ENCODE results near the gene SLC38A1.

Gene SLC38A1

GRCh38 chr12:46268583-46269428, at the start of gene SLC38A1:
SLC38A1 (minus strand) TSS chr12:46269043; CDS start chr12:46239800, 29,243 bp downstream.
- TF ChIP-seq EGR1 (IDR thresholded peaks at IDR 0.05) (peak; percentile 8), RAD21 (IDR thresholded peaks at IDR 0.05; ENCODE audit: low read depth) (no peak; the same call in 1 of the 2 replicates), EP300 (IDR thresholded peaks at IDR 0.05; ENCODE audit: borderline replicate concordance) (peak; percentile 15; the same call in 1 of the 2 replicates), CREB1 (IDR thresholded peaks at IDR 0.05; ENCODE audit: low read depth) (0 out of 2 replicates have a peak, but pooled peaks have one; percentile 21), TAF1 (IDR thresholded peaks at IDR 0.05; ENCODE audit: low read depth) (peak; percentile 65), TCF12 (IDR thresholded peaks at IDR 0.05; ENCODE audit: low read depth) (peak; percentile 87), USF1 (IDR thresholded peaks at IDR 0.05) (peak; percentile 94), ZBTB7A (IDR thresholded peaks at IDR 0.05; ENCODE audit: low read depth) (no peak; the same call in 1 of the 2 replicates), NFIC (IDR thresholded peaks at IDR 0.05) (peak; percentile 46), CEBPB (IDR thresholded peaks at IDR 0.05) (peak; percentile 94), TEAD4 (IDR thresholded peaks at IDR 0.05) (no peak; the same call in 1 of the 2 replicates)
- TF ChIP-seq, protein P1, sequence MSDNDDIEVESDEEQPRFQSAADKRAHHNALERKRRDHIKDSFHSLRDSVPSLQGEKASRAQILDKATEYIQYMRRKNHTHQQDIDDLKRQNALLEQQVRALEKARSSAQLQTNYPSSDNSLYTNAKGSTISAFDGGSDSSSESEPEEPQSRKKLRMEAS (IDR thresholded peaks at IDR 0.05) = peak; percentile 96

DNA sequence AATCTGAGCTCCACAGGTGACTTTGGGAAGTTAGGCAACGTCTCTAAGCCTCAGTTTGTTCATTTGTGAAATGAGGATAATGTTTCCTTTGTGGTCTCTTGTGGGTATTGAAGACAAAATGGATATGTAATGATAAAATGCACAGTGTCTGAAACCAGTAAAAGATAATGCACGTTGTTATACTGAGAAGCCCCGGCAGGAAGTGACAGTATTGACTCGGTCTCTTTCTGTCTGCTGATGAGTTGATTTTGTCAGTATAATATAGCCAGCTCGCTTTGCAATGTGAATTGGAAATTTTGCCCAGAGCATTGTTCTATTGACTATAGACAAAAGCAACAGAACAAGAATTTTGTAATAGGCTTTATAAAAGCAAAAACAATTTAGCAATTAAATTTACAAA, 49.2 kb upstream of the SLC38A1 start:
- TF ChIP-seq NFIC (IDR thresholded peaks at IDR 0.05) (no peak), YY1 (IDR thresholded peaks at IDR 0.05; ENCODE audit: low read depth) (no peak), RAD21 (IDR thresholded peaks at IDR 0.05; ENCODE audit: low read depth) (no peak), TEAD4 (IDR thresholded peaks at IDR 0.05) (no peak), FOXM1 (IDR thresholded peaks at IDR 0.05; ENCODE audit: borderline replicate concordance, low read depth) (no peak), CREB1 (IDR thresholded peaks at IDR 0.05; ENCODE audit: low read depth) (no peak), EGR1 (IDR thresholded peaks at IDR 0.05) (no peak), EP300 (IDR thresholded peaks at IDR 0.05; ENCODE audit: borderline replicate concordance) (no peak), TAF1 (IDR thresholded peaks at IDR 0.05; ENCODE audit: low read depth) (no peak)

DNA sequence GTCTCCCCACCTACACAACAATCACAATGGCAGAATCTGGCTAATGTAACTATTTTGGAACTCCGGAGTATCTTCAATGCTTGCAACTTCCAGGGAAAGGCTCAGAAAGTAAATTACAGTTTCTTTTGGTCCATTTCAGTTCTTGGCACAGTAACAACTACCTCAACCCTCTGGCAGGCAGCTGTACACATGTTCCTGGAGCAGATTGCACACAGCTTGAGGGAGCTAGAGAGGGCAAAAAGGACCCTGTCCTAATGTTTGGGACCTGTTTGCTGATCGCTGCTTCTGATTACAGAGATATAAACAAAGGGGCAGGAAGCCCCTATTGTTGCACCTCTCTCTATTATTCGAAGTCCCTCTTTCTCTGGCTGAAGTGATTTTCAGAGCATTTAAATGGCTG, 35.2 kb upstream of the SLC38A1 start:
- no peak for TF ChIP-seq ZBTB7A (IDR thresholded peaks at IDR 0.05; ENCODE audit: low read depth)
- no peak for TF ChIP-seq EP300 (IDR thresholded peaks at IDR 0.05; ENCODE audit: borderline replicate concordance)
- TF ChIP-seq CEBPB (IDR thresholded peaks at IDR 0.05) = no peak
- no peak for TF ChIP-seq REST (IDR thresholded peaks at IDR 0.05; ENCODE audit: low read depth)
- TF ChIP-seq FOXM1 (IDR thresholded peaks at IDR 0.05; ENCODE audit: borderline replicate concordance, low read depth) = no peak
- no peak for TF ChIP-seq USF1 (IDR thresholded peaks at IDR 0.05)
- no peak for TF ChIP-seq TAF1 (IDR thresholded peaks at IDR 0.05; ENCODE audit: low read depth)
- no peak for TF ChIP-seq TEAD4 (IDR thresholded peaks at IDR 0.05)
- TF ChIP-seq EGR1 (IDR thresholded peaks at IDR 0.05) = no peak
- TF ChIP-seq CREB1 (IDR thresholded peaks at IDR 0.05; ENCODE audit: low read depth) = no peak

- TF ChIP-seq TEAD4 (IDR thresholded peaks at IDR 0.05) = 0 out of 2 replicates have a peak, but pooled peaks have one; percentile 20
- TF ChIP-seq RAD21 (IDR thresholded peaks at IDR 0.05; ENCODE audit: low read depth) = peak; percentile 86
- TF ChIP-seq CEBPB (IDR thresholded peaks at IDR 0.05) = no peak
Observed at GRCh38 chr12:46303039-46303666, 34.3 kb upstream of the SLC38A1 start.

GRCh38 chr12:46300910-46301309, 32.1 kb upstream of the SLC38A1 start:
- no peak for TF ChIP-seq TEAD4 (IDR thresholded peaks at IDR 0.05)
- TF ChIP-seq RAD21 (IDR thresholded peaks at IDR 0.05; ENCODE audit: low read depth) = no peak
- no peak for TF ChIP-seq YY1 (IDR thresholded peaks at IDR 0.05; ENCODE audit: low read depth)
- TF ChIP-seq REST (IDR thresholded peaks at IDR 0.05; ENCODE audit: low read depth) = no peak
- TF ChIP-seq ZBTB7A (IDR thresholded peaks at IDR 0.05; ENCODE audit: low read depth) = no peak
- TF ChIP-seq FOXM1 (IDR thresholded peaks at IDR 0.05; ENCODE audit: borderline replicate concordance, low read depth) = no peak
- TF ChIP-seq USF1 (IDR thresholded peaks at IDR 0.05) = no peak
- TF ChIP-seq TAF1 (IDR thresholded peaks at IDR 0.05; ENCODE audit: low read depth) = no peak
- TF ChIP-seq EP300 (IDR thresholded peaks at IDR 0.05; ENCODE audit: borderline replicate concordance) = no peak
- no peak for TF ChIP-seq CREB1 (IDR thresholded peaks at IDR 0.05; ENCODE audit: low read depth)
- no peak for TF ChIP-seq CEBPB (IDR thresholded peaks at IDR 0.05)
- TF ChIP-seq NFIC (IDR thresholded peaks at IDR 0.05) = no peak
- TF ChIP-seq EGR1 (IDR thresholded peaks at IDR 0.05) = no peak
- TF ChIP-seq, protein P1 (IDR thresholded peaks at IDR 0.05) = no peak
- TF ChIP-seq TCF12 (IDR thresholded peaks at IDR 0.05; ENCODE audit: low read depth) = no peak

Measured in Ishikawa (cell line).